HL-60/S4 treated with phorbol 12-myristate 13-acetate at 8.2 ng/mL for 4 days and 3 days (cell line): ENCODE data around the gene SOX5.

Experiments
- in situ Hi-C: fragments of 300-500 bp; cut with MboI; formaldehyde crosslinking; loops from 2 replicates; pipeline ENCODE4 v1.15.0; 2022; ENCODE audit warnings: low sequenced_read_pairs

Gene SOX5

DNA sequence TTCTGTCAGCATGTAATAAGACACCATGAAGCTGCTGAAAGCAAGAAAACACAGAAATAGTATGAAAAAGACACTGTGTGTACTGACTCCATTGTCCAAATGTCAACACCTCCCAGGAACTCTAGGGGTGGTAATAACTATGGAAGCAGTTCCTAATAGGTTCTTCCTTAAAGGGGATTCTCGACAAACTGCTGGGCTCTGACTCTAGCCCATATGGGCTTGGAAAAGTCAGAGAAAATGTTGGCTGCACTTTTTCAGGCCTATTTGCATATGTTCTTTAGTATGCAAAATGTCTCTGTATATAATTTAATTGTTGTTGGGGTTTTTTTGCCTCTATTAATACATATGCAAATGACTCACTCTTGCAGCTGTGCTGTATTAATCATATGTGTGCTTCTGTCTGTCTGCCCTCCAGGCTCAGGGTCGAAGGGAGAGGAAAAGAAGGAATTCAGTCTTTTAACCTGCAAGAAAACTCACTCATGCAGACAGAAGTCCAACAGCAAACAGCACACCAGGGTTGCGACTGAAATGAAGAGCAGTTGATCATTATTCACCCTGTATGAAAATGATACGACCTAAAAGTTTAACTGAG lies 317.6 kb downstream of the SOX5 start:
- in situ Hi-C loops: no loop called here

DNA sequence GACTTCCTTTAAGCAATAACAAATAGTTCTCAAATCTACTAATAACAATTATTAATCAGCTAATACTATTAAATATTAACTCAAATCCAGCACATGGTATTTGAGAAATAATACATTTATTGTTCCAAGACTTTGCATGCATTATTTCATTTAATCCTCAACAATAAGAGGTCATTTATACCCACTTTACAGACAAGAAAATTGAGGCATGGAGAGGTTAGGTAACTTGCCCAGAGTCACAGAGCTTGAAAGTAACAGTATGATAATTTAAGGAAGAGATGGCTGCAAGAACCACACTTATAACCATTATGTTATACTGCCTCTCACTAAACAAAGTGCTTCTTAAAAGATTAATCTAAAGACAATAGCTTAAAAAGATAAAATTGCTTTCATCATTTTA lies 318.9 kb downstream of the SOX5 start:
- in situ Hi-C loops: no loop called here

DNA sequence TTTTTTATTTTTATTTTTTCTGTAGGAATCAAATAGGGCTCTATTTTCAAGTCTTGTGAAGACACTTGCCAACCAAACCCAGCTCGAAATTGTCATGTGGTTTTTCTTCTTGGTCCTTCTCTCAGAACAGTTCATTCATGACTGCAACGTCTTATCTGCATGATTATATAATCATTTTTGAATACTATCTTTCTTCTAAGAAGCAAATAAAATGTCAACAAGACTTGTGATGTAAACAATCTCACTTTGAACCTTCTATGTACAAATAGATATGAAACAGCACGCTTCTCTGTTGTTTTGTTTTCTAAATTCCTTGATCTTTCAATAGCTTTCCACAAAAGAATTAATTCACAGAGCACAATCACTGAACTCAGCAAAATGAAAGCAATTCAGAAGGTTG lies 320.7 kb downstream of the SOX5 start:
- in situ Hi-C loops: no loop called here

DNA sequence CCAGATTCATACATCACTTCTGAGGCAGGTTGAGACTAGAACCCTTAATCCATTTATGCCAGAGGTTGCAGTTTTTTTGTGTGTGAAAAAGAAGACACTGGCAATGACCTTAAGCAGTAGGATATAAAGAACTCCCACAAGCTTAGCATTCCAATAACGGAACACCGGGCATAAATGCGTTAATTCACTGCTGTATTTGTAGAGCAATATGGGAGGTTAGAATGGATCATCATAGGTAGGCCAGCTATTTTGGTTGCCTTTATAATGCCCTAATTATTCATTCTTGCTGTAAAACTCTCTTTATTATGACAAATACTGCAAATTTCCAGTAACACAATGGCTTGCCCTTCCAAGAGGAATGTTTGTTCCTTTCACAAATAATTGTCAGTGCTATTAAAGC lies 322.7 kb downstream of the SOX5 start:
- in situ Hi-C loops: no loop called here

DNA sequence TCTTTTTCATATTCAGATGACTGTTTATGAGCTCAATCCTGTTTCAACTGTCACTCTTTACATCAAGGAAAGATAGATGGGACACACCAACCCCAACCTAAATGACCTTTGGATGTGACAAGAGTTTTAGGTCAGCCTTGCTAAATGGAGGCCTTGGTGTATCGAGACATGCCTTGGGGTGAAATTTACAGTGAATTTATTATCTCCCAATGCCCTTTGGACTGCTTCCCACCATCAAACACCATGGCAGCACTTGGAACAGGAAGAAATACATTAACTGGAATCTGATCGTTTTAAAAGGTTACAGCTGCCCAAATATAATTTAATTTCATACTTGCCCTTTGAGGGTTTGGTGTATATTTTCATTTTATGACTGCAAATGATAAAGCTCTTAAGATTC lies 327.6 kb downstream of the SOX5 start:
- in situ Hi-C loops: no loop called here

DNA sequence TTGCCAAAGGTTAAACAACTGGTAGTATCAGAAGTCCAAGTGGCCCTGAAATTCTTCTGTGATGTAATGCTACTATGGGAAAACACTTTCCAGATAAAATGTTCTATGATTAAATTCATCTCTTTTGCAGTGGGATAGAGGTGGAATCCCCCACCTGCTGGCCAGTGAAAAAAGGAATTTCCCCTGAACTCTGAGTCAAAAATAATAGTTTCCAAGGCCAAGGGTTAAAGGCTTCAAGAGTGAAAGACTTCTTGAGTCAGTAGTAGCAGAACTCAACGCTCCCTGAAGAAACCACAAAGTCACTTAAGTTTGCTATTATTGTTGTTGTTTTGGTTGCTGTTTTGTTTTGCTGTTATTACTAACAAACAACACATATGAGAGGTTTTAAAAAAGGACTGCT lies 330.8 kb downstream of the SOX5 start:
- in situ Hi-C loops: no loop called here

DNA sequence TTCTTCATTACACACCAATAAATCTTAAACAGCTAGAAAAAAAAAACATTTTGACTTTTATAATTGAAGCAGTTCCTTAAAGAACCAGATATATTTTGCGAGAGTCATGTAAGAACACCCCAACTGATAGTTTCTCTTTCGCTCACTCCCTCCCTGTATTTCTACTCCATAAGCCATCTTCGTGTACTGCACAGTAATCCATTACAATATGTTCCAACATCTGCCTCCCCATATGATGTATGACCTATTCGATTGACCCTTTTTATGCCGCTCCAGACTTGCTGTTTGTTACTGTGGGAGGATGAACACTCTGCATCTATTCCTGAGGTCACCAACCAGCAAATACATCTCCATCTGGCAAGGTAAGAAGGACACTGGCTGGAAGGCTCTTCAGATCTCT lies 331.7 kb downstream of the SOX5 start:
- in situ Hi-C loops: no loop called here

DNA sequence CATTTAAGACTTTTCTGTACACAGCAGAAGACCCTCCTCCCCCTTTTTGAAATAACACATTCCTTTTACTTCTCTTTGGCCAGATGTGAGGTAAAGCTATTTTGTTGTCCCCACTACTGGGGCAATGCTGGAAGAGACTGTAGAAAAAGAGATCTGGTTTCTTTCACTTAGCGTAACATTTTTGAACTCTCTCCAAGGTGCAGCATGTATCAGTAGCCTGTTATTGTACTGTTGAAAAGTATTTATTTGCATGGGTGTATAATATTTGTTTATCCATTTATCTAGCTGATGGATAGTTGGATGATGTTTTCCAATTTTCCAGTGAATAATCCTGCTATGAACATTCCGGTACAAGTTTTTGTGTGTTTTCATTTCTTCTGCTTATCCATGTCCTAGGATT lies 335.2 kb downstream of the SOX5 start:
- in situ Hi-C loops: no loop called here

DNA sequence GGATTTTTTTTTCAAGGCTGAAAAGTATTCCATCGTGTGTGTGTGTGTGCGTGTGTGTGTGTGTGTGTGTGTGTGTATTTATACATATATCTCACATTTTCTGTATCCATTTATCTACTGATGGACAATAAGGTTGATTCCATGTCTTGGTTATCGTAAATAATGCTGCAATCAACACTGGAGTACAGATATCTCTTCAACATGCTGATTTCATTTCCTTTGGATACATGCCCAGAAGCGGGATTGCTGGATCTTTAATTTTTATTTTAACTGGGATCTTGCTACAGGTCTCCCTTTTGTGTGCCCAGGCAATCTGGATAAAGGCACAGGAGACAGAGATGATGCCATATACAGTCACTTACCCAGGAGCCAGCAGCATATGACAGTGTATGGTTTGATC lies 338.1 kb downstream of the SOX5 start:
- in situ Hi-C loops: no loop called here

DNA sequence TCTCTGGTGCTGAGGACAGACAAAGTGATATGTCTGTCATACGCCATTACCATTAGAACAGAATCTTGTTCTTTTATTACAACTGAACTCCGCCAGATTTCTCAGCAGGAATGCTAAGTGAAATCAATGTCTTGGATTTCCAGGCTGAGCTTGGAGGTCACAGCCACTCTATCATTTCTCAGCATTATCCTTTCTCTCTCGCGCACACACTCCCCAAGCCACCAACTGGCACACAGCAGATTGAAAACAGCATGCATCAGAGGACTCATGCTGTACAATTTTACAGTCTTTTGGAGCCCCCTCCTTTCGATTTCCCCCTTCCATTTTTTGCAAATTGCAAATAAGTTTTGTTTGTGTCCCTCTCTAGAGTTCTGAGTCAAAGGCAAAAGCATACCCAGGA lies 348.6 kb downstream of the SOX5 start:
- in situ Hi-C loops: no loop called here

DNA sequence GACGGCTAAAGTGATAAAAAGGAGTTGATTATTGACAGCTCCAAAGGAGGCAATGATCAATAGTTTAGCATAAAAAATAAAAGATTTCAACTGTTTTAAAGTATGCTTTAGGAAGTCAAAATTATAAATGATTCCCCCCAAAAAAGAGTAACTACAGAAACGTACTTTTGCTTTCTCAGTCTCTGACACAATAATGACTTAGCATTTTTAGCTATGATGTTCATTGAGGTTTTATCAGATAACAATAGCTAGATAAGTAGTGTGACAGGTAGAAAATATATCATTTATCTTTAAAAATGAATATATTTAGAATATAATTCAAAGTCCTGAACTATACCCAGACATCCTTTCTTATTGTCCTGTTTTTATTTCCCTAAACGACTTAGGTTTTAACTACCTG lies 352.9 kb downstream of the SOX5 start:
- in situ Hi-C loops: no loop called here

DNA sequence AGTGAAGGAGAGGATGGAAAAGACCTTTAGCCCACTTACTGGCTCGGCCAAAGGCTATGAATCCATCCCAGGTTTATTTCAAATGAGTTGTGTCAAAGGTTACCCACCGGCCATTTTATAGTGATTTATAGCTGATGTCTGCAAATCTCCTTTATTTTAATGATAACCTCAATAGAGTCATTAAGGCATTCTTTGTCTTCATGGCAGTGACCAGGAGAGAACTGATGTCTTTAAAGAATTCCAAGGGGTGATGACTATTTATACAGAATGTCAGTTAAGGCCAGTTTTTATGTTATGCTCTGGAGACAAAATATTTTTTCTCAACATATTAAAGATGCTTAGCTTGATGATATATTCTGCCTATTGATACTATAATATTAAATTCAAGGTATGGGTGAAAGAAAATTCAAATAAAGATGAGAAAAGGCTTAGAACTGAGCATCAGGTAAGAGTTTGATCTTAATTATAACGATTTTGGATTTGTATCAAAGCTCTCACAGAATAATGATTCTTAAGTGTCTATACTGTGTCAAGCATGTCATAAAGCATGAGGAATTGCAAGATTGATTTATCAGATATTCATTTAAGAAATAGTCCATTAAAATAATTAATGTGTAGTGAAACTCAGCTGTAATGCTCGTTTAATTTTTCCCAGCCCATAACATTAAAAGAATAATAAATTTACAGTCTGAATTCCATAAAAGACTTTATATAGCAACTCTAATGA lies 361.5 kb downstream of the SOX5 start:
- in situ Hi-C loops: no loop called here

DNA sequence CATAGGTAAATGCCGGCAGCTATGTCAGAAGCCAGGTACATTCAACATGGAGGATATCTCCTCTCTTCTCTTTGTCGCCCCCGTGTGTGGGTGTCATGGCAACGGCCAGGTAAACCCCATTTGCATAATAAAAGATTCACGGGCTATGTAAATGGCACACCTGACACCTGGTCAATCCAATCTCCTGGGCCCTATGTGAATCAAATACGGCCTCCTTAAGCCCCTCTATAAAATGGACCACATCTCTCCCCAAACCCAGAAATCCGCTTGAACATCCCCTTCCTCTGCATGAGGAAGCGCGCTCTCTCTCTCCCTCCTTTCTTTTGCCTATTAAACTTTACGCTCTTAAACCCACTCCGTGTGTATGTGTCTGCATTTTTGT lies 363.7 kb downstream of the SOX5 start:
- in situ Hi-C loops: no loop called here

DNA sequence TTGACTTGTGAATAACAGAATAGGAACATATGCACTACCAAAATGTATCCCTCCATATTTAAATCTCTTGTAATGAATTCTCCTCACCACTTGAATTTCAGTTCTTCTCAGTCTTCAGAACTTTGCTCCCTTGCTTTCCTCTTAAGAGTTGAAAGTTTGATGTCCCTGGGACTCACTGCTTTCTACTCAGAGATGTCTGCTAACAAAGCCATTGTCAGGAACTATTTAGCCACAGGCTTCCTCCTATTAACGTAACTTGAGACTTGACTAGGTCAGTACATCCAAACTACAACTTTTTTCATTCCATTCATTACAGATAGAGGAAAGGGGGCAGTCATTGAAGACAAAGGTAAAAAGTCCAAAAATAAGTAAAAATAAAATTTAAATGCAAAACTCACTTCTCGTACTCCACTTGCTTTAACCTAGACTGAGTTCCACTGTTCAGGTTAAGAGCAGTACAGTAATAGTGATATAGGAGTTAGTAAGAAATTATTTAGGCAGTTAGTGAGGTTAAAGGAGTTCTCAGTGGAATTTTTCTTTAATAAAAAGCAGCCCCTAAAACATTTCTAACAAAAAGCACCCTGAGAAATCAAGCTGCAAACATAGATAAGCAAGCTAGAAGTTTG lies 364.2 kb downstream of the SOX5 start:
- in situ Hi-C loops: no loop called here

DNA sequence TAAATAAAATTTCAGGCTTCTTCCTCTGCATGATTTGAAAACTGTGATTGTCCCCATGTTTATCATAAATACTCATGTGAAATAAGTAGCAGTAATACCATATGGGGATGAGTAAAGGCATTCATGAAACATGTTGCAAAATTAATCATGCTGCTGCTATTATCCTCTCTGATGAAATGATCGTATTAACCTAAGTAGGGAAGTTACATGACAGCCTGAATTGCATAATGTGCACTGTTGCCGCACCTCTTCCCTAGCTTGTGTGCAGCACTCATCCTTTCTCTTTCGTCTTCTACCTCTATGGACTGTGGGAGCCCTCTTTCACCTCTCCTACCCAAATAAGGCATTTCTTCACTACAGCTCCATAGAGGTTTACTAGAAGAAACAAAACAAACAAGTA lies 367.6 kb downstream of the SOX5 start:
- in situ Hi-C loops: no loop called here

DNA sequence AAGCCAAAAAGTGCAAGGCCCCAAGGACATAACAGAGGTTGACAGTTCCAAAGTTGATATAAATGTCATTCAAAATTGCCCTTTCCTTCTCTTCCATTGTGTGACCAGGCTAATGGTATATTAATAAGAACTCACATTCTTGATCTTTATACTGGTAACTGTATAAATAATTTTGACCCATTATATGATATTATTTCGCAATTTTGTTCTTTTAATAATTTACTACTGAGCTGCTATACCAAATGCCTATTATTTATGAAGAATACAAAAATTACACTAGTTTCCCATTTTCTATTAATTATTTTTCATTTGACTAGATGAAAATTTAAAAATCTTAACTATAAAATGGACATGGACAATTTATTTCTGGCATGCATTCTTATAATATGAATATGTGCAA lies 370.2 kb downstream of the SOX5 start:
- in situ Hi-C loops: no loop called here

DNA sequence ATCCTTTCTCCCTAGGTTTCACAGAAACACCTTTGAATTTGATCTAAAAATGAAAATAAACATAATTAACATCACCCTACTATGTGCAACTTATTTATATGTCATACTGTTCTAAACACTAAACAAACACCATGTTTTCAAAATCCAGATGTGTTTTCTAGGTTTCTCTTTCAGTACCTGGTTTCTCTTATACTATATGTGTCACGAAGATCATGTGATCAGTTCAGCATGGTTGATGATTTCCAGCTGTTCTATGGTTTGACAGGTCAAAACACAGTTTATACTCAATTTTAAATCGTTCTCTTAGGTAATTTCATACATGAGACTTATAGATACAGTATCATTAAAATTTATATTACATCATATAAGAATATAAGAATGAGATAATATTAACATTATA lies 373.1 kb downstream of the SOX5 start:
- in situ Hi-C loops: no loop called here

DNA sequence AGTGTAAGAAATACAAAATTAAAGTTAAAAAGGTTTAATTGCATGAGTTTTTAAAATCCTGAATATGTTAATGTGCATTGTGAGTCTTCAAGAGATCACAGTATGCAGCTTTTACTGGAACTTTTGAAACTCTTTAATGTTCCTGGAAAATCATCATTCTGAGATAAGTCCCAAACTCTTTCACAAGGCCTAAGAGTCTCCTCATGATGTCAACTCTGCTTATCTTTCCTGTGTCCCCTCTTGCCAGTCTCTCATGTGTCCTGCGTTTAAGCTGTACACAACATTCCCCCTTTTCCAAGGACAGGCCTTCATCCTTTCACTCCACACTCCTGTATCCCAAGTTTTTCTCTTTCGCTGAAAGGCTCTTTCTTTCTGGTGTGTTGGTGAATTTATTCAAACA lies 380.1 kb downstream of the SOX5 start:
- in situ Hi-C loops: no loop called here

DNA sequence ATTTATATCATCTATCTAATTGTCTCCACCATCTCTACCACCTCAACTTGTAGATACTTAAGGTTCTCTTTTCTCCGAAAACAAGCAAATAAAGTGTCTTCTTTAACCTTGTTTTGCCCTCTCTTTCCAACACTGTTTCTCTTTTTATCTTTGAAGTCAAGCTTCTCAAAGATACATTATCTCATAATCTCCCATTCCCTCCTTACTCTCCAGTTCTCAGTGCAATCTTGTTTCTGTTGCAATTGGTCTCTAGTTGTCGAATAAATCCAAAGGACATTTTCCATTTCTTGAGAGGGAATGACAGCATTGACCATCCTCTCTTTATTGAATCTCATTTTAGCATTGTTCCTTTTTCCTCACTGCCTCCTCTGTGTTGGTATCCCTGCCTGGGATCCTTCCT lies 383.3 kb downstream of the SOX5 start:
- in situ Hi-C loops: no loop called here

DNA sequence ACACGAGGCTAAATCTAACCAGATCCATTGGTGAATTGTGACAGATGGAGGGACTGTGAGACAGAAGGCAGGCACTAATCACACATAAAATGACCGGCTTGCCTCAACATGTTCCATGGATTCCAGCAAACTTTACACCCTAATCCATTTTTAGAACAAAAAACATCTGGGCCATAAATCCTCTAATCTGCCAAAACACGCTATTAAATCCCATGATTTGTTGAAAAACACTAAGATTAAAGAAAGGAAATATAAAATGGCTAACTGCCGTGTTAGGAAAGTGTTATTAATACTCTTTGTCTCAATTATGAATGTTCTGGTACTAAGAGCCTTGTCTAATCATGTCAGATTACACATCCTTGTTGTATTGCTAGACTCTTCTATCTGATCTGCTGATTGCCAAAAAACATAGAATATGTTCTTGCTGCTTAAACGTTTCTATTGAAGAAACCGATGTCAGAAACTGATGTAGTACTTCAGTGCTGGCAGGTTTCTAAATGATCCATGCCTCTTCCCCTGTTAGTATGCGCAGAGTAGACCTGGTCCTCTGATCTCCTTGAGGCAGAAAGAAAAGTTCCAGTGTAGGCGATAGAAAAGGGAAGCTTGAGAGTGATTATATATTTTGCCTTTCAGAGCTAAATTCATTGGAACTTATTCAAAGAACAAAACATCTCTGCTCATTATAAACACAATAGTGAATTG lies 384.9 kb downstream of the SOX5 start:
- in situ Hi-C loops: no loop called here

DNA sequence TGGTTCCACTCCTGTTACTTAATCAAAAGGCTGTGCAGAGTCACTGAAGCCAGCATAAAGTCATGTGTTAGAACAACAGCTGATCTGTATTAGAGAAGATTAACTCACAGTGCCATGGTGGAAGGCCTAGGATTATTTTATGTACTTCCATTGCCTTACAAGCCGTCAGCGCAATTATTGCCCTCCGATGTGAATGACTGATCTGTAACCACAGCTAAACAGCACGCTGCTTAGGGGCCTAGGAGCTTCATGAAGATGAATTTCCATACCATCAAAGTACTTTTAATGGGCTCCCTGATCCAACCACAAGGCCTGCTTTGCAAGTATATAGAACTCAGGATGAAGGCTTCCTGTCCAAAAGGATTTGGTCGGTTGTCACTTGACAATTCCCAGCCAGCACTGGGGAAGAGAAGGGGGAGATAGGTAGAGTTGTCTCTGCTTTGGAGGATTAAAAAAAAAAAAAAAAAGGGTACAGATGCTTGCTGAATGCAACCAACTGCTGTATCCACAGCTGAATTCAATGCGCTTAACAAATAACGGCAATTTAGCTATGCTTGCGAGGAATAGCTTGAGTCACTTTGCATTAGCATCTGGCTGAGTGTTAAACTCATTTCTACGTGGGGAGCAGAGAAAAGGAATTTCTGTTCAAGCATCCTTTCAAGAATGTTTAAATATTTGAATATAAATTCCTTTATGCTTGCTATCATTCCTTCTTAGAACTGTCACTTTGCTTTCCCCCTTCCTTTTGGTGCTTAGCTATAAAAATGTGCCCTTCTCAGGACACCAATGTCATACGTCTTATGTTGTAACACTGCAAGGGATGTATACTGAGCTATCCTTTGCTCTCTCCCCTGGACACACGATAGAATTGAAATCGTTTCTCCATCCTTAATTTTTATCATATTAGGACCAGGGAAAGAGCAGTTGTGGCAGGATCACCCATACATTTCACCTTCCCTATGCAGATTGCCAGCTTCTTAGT lies 387.8 kb downstream of the SOX5 start:
- in situ Hi-C loops: no loop called here
